ENCODE data around the gene TMOD1.
"Not testable (repeated sequence)": the region's sequence is repeated elsewhere in the genome, so short reads cannot be mapped to it uniquely, and the experiment has no call there.

The TMOD1 gene

DNA sequence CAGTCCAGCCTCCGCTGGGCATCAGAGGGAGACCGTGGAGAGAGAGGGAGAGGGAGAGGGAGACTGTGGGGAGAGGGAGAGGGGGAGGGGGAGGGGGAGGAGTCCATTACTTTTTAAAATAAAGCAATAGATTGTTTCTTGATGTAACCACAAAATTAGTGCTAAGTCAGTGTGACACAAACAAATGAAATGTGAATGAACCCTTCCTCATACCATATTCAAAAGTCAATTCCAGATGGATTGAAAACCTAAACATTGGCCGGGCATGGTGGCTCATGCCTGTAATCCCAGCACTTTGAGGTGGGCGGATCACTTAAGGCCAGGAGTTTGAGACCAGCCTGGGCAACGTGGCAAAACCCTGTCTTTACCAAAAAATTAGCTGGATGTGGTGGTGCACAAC lies 2.6 kb upstream of the TMOD1 start:
- not testable (repeated sequence) for DNase-seq (ENCODE audit: low spot score)

DNA sequence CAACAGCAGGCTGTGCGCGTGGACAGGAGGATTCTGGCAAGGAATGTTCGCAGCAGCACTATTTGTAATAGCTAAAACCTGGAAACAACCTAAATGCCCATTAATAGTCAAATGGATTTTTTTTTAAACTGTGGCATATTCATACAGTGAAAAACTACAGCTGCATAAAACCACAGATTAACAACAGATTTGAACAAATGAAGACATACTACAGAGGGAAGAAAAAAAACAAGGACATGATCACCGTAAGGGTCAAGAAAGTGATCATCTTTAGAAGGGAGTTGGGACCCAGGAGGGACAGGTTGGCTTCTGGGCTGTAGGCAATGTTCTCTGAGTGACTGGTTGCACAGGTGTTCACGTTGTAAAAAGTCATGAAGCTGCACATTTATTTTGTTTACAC lies 1.2 kb upstream of the TMOD1 start:
- no peak for DNase-seq (ENCODE audit: low spot score)

DNA sequence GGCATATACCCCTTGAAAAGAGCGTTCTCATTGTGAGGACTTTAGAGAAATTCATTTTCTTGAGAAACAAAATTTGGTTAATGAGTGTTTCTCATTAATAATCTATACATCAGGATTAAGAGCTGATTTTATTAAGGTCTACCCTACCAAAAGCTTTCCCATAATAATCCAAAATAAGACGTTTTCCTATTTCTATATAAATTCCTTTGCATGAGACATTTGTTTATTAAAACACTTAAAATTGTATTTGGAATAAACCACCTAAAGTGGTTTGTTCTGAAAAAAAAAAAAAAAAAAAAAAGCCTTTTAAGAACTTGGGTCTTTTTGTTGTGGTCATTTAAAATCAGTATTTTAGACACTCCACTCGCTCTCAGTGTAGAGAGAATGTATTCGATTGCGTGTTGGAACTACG lies 695 bp upstream of the TMOD1 start:
- no peak for DNase-seq (ENCODE audit: low spot score)

DNA sequence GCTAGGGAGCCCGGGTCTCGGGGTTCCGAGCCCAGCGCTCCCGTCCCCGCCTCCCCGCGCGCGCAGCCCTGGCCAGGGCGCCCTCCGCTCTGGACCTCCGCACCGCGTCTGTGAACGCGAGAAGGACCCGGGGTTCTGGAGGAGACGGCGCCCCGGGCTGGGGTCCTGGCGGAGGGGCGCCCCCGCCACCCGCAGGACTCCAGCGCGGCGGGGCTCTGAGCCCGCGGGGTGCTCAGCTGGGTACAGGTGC lies 431 bp downstream of the TMOD1 start:
- no peak for DNase-seq (ENCODE audit: low spot score)

DNA sequence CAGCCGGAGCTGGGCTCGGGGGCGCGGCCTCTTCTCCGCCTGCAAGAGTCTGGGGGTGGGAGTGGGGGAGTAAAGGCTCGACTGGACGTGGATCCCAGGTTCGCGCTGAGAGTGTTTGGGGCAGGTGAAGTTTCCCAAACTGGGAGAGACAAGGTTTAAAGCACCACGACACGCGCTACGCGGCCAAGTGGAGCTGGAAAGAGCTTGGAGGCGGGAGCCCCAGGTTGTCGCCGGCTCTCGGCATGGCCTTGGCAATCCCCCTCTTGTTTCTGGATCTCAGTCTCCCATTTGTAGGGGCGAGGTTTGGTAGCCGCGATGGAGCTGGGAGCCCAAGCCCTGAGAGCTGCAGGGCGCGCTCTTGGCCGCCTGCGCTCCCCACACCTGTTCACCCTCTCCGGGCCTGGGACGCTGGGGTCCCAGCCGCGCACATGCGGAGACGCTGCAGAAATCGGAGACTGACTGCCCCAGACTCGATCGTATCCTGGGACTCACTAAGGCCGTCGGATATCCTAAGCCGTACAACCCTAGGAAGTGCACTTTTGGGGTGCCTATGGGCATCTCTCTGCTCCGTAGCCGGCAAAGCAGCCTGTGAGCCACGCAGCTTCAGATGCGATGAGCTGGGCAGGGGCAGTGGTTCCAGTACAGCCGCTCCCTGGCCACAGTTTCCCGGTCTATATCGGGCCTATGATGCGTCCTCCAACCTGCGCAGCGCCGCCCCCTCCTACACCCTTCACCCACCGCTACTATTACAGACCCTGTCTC lies 937 bp downstream of the TMOD1 start:
- no peak for DNase-seq (ENCODE audit: low spot score)

DNA sequence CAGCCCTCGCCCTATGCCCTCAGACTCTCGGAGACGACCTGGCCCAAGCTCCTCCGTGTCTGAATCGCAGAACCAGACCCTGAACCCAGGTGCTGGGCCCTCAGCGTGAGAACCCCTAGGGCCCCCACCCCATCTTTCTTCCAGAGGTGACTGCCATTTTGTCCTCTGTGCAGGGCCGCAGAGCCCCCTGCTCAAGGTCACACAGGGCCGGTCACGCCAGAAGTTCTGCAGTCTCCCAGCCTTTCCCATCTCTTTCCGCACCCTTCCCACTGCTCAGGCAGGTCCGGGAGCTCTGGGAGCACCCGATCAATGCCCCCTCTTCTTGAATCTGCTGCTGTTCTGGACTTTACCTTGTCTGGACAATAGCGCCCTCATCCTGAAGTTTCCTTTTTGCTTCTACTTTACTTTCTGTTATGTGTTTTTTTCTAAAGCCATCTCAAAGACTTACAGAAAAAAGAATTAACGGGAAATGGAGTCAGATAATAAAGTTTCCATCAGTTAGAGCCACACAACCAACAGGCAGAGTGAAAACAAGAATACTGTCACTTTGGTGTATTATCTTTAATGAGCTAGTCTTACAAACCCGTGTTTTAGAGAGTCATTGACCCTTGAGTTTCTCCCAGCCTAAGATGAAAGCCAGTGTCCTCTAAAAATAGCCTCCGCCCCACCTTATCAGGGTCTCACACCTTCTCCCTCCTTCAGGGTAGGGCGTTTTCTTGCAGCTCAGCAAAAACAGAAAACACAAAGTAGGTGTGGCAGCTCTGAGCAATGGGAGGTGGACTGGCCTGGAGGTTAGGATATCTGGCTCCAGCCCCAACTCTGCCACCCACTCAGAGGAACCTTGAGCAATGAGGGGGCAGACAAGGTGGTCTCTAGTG lies 1.8 kb downstream of the TMOD1 start:
- no peak for DNase-seq (ENCODE audit: low spot score)

DNA sequence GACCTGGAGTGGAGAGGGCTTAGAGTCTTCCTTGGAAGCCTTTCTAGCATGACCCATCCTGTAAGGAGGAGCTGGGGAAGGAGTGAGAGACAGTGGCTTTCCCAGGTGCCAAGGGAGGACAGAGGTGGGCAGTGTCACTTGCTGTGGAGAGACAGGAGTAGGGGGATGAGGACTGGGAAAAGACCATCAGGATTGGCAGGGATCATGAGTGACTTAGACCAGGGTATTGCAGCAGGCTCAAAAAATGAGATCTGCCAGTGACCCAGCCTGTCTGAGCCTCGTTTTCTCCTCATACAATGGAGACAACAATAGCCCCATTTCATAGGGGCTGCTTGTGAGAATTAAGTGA lies 2.4 kb downstream of the TMOD1 start:
- no peak for DNase-seq (ENCODE audit: low spot score)

DNA sequence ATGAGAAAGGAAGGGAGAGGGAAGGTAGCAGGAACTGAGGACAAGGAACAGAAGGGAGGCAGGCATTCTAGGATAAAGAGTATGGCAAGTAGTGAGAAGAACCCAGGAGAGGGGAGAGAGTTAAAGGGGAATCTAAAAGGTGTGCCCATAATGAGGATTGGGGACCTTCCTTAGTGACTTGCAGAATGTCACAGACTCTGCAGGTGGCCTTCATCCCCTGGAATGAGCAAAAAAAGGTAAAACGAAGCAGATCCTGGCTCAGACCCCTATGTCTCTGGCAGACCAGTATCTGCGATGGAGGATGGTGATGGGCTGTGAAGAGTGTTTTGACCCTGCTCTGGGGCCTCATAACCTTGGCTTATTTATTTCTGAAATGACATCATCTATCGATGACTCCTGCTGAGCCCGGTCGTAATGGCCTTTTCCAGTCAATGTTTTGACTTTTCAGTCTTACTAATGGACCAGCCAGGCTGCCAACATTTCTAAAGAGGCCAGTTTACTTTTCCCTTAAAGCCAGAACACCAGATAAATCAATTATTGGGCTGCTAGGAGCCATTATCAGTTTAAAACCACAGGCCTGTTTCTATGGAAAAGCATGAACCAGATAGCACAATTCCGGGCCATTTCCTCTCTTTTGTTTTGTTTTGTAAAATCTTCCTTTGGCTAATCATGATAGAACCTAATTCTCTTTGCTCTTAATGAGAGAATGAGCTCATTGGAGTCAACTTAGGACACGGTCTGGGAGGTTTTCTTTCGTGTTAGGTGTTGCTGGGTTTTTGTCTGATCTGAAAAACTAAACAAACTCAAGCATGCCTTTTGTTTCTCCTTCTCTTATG lies 3.1 kb downstream of the TMOD1 start:
- no peak for DNase-seq (ENCODE audit: low spot score)

DNA sequence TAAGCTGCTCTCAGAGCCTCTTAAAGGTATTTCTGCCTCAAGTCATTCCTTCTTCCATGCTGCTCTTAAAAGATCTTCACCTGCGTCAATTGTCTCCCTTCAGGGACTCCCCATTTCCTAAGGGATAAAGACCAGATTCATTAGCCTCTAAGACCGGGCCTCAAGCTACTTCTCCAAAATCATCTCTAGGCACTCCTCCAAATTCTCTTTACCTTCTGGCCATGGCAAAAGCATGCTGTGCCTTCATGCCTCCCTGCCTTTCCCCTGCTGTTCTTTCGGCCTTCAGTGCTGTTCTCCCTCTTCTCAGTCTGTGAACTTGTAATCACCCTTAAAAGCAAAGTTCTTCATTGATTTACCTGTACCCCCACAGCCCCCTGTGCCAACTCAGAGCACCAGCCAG lies 4.4 kb downstream of the TMOD1 start:
- DNase-seq (ENCODE audit: low spot score) = no peak

DNA sequence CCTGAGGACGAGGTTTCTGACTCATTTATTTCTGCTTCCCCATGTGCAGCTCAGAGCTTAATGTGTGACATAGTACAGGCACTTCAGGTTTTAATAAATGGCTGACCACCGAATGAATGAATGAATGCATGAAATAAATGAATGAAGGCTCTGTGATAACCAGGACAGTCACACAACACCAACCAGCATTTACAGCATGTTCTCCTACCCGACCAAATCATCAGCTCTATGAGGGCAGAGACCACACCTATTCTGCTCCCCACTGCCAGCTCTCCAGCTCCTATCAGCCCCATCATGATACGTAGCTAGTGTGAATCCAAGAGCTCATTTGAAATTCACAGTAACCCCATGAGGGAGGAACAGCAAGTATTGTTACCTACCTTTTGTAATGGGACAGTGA lies 4.8 kb downstream of the TMOD1 start:
- DNase-seq (ENCODE audit: low spot score) = no peak

DNA sequence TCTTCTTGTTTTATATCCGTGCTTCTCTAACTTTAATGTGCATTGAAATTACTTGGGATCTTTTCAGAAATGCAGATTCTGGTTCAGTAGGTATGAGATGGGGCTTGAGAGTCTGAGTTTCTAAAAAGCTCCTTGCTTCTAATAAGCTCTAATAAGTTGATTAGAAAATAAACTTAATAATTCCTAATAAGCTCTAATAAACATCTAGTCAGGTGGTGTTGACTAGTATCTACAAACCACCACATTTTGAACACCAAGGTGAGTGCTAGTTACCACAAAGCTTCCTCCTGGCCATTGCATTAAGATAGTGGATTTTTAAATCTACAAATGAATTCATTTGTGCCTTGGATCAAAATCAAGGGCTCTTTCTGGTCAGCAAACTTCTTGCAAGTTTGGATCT lies 5.3 kb downstream of the TMOD1 start:
- DNase-seq (ENCODE audit: low spot score) = no peak

DNA sequence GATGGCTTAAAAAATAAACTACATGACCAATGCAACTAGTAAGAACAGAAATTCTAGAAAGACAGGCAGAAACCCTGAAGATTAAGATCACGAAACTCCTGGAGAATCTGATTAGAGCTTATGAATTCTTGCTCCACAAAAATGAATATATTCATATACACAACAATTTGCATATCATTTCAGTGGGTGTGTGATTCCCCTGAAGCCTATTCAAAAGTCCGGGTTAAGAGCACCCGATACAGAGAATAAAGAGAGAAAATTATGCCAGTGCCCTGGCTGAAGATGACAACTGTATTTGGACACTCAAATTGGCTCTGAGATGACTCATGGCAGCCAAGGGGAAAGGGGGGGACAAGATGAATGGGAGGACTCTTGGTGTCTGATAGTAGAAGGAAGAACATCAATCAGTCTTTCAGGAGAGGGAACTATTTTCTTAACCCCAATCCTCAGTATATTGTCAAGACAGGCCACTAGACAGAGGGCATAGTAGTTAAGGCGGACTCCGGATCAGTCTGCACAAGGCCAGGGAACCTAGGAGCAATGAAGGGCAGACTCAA lies 6.0 kb downstream of the TMOD1 start:
- no peak for DNase-seq (ENCODE audit: low spot score)

DNA sequence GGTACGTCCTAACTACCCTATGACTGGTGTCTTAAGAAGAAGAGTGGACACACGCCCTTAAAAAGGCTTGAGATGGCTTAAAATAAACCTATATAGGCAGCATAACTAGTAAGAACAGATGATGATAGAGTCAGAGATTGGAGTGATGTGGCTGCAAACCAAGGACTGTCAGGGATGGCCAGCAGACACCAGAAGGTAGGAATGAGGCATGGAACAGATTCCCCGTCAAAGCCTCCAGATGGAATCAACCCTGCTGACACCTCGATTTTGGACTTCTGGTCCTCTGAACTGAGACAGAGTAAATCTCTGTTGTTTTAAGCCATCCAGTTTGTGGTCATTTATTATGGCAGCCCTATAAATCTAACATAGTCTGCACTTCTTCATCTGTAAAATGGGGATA lies 7.4 kb downstream of the TMOD1 start:
- no peak for DNase-seq (ENCODE audit: low spot score)

DNA sequence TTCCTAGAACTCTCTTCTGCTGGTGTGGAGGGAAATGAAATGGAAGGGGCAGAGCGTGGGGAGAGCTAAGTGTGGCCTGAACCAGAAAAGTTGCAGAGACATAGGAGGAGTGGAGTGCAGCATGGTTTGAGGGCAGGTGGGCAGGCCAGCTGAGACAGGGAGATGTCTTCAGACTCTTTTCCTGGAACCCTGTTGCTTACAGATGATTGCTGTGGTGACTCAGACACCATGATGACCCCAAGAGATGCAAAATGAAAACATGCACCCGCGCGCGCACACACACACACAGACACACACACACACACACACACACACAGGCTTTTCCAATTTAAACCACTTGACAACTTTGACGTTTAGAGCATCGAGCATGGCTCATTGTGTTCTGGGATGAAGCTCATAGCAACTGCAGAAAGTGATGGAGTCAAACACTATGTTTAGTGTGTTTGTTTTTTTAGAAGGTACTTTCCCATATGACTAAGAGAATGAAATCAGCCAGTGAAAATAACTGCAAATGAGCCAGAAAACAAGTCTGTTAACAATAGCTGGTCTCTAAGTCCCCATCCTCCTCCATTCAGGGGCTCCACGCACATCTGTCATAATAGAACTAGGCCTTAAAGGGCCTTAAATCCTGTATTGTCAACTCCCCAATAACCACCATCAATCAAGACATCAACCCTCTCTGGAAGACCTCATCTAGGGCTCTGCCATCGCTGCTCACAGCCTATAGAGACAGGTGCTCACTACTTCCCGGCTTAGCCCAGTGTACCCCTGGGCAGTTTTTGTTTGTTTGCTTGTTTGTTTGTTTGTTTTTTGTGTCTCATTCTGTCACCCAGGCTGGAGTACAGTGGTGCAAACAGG lies 9.6 kb downstream of the TMOD1 start:
- no peak for DNase-seq (ENCODE audit: low spot score)

DNA sequence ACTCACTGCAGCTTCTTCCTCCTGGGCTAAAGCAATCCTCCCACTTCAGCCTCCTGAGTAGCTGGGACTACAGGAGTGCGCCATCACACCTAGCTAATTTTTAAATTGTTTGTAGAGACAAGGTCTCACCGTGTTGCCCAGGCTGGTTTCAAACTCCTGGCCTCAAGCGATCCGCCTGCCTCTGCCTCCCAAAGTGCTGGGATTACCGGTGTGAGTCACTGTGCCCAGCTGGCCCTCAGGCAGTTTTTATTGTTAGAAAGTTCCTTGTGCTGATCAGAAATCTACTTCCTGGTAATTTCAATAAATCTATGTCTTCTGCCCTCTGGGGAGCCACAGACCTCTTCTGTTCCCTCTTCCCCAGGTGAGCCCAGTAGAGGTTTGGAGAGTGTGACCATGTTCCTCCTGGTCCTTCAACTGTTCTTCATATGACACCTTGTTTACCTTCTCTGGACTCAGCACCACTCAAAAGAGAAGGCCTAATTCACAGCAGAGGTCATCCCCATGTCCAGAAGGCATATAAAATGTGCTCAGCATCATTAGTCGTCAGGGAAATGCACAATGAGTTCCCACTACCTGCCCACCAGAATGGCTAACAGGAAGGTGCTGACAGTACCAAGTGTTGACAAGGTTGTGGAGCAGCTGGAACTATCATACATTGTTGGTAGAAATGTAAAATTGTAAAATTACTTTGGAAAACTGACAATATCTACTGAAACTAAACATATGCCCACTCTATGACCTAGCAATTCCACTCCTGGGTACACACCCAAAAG lies 10.4 kb downstream of the TMOD1 start:
- DNase-seq (ENCODE audit: low spot score) = no peak

DNA sequence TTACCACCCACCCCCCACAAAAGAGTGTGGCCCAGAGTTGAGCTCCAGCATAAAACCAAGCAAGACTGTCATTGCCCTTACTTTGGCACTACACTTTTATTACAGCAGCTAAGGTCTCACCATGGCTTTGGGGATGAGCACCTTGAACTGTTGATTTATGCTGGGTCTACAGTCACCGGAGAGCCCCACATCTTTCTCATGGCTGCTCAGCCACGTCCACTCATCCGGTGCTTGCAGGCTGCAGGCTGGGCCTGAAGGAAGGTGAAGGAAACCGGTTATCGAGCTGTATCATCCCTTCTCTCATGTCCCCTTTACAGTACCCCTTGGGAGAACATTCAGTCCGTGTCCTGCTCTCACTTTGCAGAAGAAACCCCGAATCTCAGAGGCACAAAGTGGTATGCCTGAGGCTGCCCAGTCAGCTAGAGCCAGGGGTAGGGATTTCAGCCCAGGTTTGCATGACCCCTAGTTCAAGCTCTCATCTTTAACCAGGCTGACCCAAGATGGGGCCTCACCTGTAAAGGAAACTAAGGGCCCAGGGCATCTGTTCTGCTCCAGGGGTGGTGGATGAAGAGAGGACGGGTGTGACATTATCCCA lies 11.6 kb downstream of the TMOD1 start:
- DNase-seq (ENCODE audit: low spot score) = no peak

DNA sequence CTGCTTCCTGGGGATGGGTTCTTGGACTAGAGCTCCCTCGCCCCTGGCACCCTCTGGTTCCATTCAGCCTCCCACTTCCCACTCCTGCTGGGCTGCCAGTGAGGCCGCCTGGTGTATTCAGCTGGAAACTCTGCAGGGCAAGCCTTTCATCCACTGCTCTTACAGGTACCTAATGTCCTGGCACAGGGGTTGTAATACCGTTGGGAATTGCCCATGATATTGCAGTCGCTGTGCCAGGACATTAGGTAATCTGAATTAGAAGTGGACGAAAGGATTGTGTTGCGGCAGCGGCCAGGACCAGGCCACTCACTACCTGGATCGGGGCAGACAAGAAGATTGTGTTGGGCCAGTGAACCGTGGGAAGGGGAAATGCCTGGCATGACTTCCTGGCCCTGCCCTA lies 13.1 kb downstream of the TMOD1 start:
- no peak for DNase-seq (ENCODE audit: low spot score)

DNA sequence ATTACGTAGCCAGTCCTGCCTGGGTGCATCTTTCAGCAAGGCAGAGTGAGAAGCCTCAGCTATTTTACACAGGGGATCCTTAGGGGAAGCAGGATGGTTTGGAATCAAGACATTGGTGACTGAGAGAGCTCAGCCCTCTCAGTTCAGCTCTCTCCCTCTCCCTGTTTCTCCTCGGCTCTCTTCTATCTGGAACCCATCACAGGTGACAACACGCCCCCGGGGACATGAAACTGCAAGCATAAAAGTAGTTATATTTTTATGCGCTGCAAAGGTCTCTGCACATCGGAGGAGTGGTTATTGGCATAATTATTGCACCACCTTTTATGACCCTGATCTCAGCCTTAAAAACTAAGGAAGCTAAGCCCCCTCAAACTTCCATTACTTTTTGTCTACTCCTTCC lies 14.2 kb downstream of the TMOD1 start:
- DNase-seq (ENCODE audit: low spot score) = no peak

DNA sequence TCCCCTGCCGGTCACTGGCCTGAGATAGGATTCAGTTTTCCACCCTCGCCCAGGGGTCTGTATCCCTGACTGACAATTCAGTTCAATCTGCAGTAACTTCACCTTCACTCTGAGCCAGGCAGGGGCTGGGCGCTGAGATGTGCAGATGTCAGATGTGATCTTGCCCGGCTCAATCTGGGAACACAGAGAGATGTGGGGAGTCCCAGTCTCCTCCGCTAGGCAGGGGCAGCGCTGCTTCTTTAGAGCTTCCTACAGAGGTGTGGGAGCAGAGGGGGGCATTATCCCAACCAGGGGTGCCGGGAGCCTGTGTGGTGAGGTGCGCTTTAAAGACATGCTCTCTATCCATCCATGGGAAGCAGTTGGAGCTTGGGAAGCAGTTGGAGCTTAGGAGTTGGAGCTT lies 14.6 kb downstream of the TMOD1 start:
- no peak for DNase-seq (ENCODE audit: low spot score)

DNA sequence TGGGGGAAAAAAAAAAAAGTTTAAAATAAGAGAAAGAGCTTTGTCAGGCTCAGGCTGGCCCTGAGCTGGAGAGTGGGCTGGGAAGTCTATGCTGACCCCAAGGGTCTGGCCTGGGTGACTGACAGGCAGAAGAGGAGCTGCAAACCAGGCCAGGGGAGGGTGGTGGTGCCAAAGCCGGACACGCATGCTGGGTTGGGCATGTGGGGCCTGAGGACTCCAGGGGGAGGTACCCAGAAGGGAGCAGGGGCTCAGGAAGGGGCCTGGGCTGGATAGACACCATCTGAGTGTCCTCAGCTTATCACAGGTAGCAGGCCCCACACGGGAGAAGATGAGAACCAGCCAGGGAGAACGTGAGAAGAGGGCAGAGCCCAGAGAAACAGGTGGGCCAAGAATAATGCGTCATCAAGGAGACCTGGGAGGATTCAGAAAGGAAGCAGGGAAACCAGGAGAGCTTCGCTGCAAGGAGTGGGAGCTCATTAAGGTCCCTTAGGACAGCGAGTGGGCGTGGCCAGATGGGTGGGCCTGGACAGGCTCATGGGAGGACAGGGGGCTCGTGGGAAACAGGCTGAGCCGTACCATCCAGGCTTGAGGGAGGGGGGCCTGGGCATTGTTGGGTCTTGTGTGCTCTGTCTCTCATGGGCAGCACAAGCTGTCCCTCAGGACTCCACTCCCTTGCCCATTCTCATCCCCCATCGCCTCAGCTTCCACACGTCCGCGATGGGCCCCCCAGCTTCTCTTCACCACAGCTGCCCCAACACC lies 16.0 kb downstream of the TMOD1 start:
- DNase-seq (ENCODE audit: low spot score) = no peak
